ENCODE measurements around the gene WNT3. TPM values are rescaled to one million over a fixed set of nuclear protein-coding genes. Genes with fewer than 3 reads are reported as not detected.
A peak's percentile ranks its signal among the peaks of the same experiment; 100 is the strongest.
"Not testable (repeated sequence)": the region's sequence is repeated elsewhere in the genome, so short reads cannot be mapped to it uniquely, and the experiment has no call there.

The WNT3 gene
- total RNA-seq, 1 donor, result 1.1 TPM

- Histone ChIP-seq H3K36me3 (ENCODE audit: insufficient read depth, low read length) (no peaks in the 10 kb centered on the region), H3K79me2 (ENCODE audit: insufficient read depth, low read length) (no peaks in the 10 kb centered on the region), H3K4me3 (ENCODE audit: insufficient read depth, low read length) (no peak overlapping the region), H2AFZ (ENCODE audit: low read length) (no peak overlapping the region), H3K4me2 (ENCODE audit: insufficient read depth, low read length) (no peak overlapping the region), H3K4me1 (ENCODE audit: insufficient read depth, low read length) (no peaks in the 10 kb centered on the region), H3K27me3 (ENCODE audit: insufficient read depth, low read length) (peaks cover 48% of the 10 kb centered on the region), H3K9me3 (ENCODE audit: low read depth, low read length) (no peaks in the 10 kb centered on the region), H3K27ac (ENCODE audit: low read depth, low read length) (no peak overlapping the region), H4K20me1 (ENCODE audit: insufficient read depth, low read length) (no peaks in the 10 kb centered on the region)
- peak; percentile 71 for DNase-seq (ENCODE audit: insufficient read length, low spot score, missing footprints)
- TF ChIP-seq CTCF (IDR thresholded peaks at IDR 0.05; ENCODE audit: extremely low read depth, low read depth, low read length), result no peak
These were observed 23.0 kb downstream of the WNT3 start for GRCh38 chr17:46795379-46795952.

- TF ChIP-seq CTCF (IDR thresholded peaks at IDR 0.05; ENCODE audit: extremely low read depth, low read depth, low read length), result no peak
- peaks cover 51% of the 10 kb centered on the region for H3K27me3 ChIP-seq (ENCODE audit: insufficient read depth, low read length)
- H3K36me3 ChIP-seq (ENCODE audit: insufficient read depth, low read length), result no peaks in the 10 kb centered on the region
These were observed 24.2 kb downstream of the WNT3 start for GRCh38 chr17:46794318-46794717.

GRCh38 chr17:46793541-46793940 lies 25.0 kb downstream of the WNT3 start:
- peaks cover 51% of the 10 kb centered on the region for H3K27me3 ChIP-seq (ENCODE audit: insufficient read depth, low read length)

More at GRCh38 chr17:46794318-46794717, 24.2 kb downstream of the WNT3 start:
- Histone ChIP-seq H3K79me2 (ENCODE audit: insufficient read depth, low read length) (no peaks in the 10 kb centered on the region), H4K20me1 (ENCODE audit: insufficient read depth, low read length) (no peaks in the 10 kb centered on the region), H3K4me1 (ENCODE audit: insufficient read depth, low read length) (no peaks in the 10 kb centered on the region), H3K9me3 (ENCODE audit: low read depth, low read length) (no peaks in the 10 kb centered on the region), H2AFZ (ENCODE audit: low read length) (no peak overlapping the region), H3K27ac (ENCODE audit: low read depth, low read length) (no peak overlapping the region), H3K4me2 (ENCODE audit: insufficient read depth, low read length) (no peak overlapping the region), H3K4me3 (ENCODE audit: insufficient read depth, low read length) (no peak overlapping the region)
- DNase-seq (ENCODE audit: insufficient read length, low spot score, missing footprints), result peak; percentile 11

GRCh38 chr17:46793023-46793422 lies 25.5 kb downstream of the WNT3 start:
- H3K27me3 ChIP-seq (ENCODE audit: insufficient read depth, low read length), result peaks cover 51% of the 10 kb centered on the region
- not testable (repeated sequence) for H3K4me3 ChIP-seq (ENCODE audit: insufficient read depth, low read length); H3K36me3 ChIP-seq (ENCODE audit: insufficient read depth, low read length); H4K20me1 ChIP-seq (ENCODE audit: insufficient read depth, low read length); H3K27ac ChIP-seq (ENCODE audit: low read depth, low read length); H3K4me1 ChIP-seq (ENCODE audit: insufficient read depth, low read length); H3K9me3 ChIP-seq (ENCODE audit: low read depth, low read length); H2AFZ ChIP-seq (ENCODE audit: low read length); DNase-seq (ENCODE audit: insufficient read length, low spot score, missing footprints); H3K4me2 ChIP-seq (ENCODE audit: insufficient read depth, low read length); H3K79me2 ChIP-seq (ENCODE audit: insufficient read depth, low read length)

More at GRCh38 chr17:46793541-46793940, 25.0 kb downstream of the WNT3 start:
- TF ChIP-seq CTCF (IDR thresholded peaks at IDR 0.05; ENCODE audit: extremely low read depth, low read depth, low read length), result no peak
- H4K20me1 ChIP-seq (ENCODE audit: insufficient read depth, low read length), result no peaks in the 10 kb centered on the region
- H3K4me2 ChIP-seq (ENCODE audit: insufficient read depth, low read length), result no peak overlapping the region
- H3K9me3 ChIP-seq (ENCODE audit: low read depth, low read length), result no peaks in the 10 kb centered on the region
- no peak overlapping the region for H2AFZ ChIP-seq (ENCODE audit: low read length)
- no peak overlapping the region for H3K27ac ChIP-seq (ENCODE audit: low read depth, low read length)
- H3K4me3 ChIP-seq (ENCODE audit: insufficient read depth, low read length), result no peak overlapping the region
- peak; percentile 6 for DNase-seq (ENCODE audit: insufficient read length, low spot score, missing footprints)
- no peaks in the 10 kb centered on the region for H3K4me1 ChIP-seq (ENCODE audit: insufficient read depth, low read length)
- H3K79me2 ChIP-seq (ENCODE audit: insufficient read depth, low read length), result no peaks in the 10 kb centered on the region
- no peaks in the 10 kb centered on the region for H3K36me3 ChIP-seq (ENCODE audit: insufficient read depth, low read length)

All from osteoblast (primary cell).